Choroid plexus epithelial cell (primary cell): Measurements from ENCODE around the gene LYSMD1.
"Not testable (repeated sequence)": the region's sequence is repeated elsewhere in the genome, so short reads cannot be mapped to it uniquely, and the experiment has no call there.

ENCODE experiments used
- DNase-seq: peaks from one replicate; pipeline ENCODE4 v3.0.0-alpha.2; 2010; ENCODE audit warnings: low read depth
- H3K4me3 ChIP-seq: 2 replicates; pipeline ENCODE4 v1.5.1; 2011; ENCODE audit warnings: low read depth, mild to moderate bottlenecking, control low read depth, low read length, moderate library complexity
- TF ChIP-seq, protein P1 (sequence below): conservative IDR thresholded peaks from 2 replicates; pipeline ENCODE4 v1.5.1; 2011; ENCODE audit warnings: low read depth, mild to moderate bottlenecking, control low read depth, inconsistent platforms, low read length, moderate library complexity

The LYSMD1 gene

DNA sequence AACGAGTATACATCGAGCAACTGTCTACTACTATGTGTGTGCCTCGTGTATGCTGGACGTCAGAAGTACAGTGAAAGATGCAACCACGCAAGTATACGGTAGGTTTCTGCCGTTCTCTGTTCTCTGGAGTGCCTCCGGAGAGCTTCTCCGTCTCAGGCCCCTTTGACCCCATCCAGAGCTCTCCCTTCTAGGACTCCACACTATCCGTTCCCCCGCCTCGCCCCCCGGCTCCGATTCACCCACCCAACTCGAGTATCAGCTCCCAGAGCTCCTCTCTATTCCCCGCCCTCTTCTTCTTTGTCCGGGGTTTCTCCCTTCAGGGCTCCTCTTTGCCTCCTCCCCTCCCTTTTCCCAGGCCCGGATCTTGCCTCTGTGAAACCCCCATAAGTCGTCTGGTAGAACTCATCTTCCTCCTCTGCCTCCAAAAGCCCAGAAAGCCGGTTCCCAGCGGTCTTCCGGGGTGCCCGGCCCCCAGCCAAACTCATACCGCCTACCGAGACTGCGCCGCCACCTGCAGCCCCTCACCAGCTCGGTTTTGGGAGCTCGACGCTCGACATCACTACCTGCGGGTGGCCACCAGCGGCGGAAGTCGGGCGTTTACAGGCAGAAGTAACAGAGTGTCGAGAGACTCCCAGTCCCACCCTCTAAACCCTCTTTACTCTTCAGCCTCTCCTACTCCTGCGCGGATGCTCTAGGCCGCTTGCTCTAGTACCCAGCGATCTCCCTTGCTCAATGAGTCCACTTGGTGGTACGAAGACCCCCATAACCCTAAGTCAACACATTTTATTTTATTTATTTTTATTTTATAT is 24.1 kb upstream of the LYSMD1 start, which contains the start of gene VPS72:
TSS of gene VPS72 (minus strand) at position 561 of the 809 bp plus-strand sequence. CDS start at position 485, 76 bp downstream.
- TF ChIP-seq, protein P1, sequence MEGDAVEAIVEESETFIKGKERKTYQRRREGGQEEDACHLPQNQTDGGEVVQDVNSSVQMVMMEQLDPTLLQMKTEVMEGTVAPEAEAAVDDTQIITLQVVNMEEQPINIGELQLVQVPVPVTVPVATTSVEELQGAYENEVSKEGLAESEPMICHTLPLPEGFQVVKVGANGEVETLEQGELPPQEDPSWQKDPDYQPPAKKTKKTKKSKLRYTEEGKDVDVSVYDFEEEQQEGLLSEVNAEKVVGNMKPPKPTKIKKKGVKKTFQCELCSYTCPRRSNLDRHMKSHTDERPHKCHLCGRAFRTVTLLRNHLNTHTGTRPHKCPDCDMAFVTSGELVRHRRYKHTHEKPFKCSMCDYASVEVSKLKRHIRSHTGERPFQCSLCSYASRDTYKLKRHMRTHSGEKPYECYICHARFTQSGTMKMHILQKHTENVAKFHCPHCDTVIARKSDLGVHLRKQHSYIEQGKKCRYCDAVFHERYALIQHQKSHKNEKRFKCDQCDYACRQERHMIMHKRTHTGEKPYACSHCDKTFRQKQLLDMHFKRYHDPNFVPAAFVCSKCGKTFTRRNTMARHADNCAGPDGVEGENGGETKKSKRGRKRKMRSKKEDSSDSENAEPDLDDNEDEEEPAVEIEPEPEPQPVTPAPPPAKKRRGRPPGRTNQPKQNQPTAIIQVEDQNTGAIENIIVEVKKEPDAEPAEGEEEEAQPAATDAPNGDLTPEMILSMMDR: peak; percentile 15
- DNase-seq: peak; percentile 93

DNA sequence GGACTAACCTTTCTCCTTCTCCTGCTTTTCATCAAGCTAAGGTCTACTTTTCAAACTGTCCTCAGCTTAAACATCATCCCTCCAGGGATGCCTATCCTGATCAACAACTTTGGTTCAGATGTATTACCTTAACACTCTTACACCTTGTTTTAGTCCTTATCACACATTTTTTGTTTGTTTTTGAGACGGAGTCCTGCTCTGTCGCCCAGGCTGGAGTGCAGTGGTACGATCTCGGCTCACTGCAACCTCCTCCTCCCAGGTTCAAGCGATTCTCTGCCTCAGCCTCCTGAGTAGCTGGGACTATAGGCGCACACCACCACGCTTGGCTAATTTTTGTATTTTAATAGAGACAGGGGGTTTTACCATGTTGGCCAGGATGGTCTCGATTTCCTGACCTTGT is 23.0 kb upstream of the LYSMD1 start:
- DNase-seq: not testable (repeated sequence)
- H3K4me3 ChIP-seq: peak overlapping the region; percentile 93

More for the DNA sequence above, 24.1 kb upstream of the LYSMD1 start, which contains the start of gene VPS72:
- H3K4me3 ChIP-seq: peak within 1 kb of the TSS; percentile 93

DNA sequence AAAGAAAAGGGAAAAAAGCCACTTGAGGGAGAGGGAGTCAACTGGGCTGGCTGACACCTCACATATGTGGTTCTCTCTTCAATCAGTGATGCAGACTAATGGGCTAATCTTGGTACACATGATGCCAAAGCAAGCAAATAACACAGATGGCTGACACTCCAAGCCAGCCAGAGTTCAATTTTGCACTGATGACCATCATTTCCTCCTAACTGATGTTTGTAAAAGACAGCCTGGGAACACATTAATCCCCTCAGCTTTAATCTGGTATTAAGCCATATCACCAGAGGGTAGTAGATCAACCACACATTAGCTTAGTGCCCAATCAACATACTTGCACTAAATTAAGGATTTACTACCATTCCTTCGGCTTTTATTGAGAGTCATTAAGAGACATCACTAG is 21.5 kb upstream of the LYSMD1 start:
- no peak overlapping the region for H3K4me3 ChIP-seq
- no peak for DNase-seq
- TF ChIP-seq, protein P1: no peak

DNA sequence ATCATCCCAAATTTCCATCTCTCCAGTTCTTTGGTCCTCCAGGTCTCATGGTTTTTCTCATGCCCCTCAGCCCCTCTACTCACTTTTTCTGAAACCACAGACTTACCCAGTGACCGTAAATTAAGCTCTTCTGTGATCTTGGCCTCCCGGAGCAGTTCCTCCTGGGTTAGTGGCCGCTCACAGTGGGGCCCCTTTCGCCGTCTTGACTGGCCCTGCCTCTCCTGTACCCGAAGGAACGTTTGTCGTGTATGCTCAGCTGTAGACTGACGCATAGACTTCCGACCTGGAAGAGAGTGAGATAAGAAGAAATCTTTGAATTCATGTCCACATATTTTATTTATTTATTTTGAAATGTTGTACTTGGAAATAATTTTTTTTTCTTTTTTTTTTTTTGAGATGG is 18.5 kb upstream of the LYSMD1 start:
- no peak for DNase-seq
- TF ChIP-seq, protein P1: no peak
- H3K4me3 ChIP-seq: no peak overlapping the region

- no peak for DNase-seq
- TF ChIP-seq, protein P1: no peak
- no peak overlapping the region for H3K4me3 ChIP-seq
Measured at GRCh38 chr1:151176514-151177045, 10.9 kb upstream of the LYSMD1 start.

GRCh38 chr1:151175863-151176262 is 10.2 kb upstream of the LYSMD1 start, which contains the start of gene TMOD4:
TMOD4 (minus strand) TSS chr1:151175981; CDS start chr1:151174875, 1,106 bp downstream.
- DNase-seq: peak; percentile 56
- H3K4me3 ChIP-seq: no peak within 1 kb of the TSS
- TF ChIP-seq, protein P1: peak; percentile 77

GRCh38 chr1:151175041-151175741 is 9.5 kb upstream of the LYSMD1 start:
- H3K4me3 ChIP-seq: no peak overlapping the region
- TF ChIP-seq, protein P1: no peak
- no peak for DNase-seq
